ENCODE measurements around the gene POLR1A.

DNA sequence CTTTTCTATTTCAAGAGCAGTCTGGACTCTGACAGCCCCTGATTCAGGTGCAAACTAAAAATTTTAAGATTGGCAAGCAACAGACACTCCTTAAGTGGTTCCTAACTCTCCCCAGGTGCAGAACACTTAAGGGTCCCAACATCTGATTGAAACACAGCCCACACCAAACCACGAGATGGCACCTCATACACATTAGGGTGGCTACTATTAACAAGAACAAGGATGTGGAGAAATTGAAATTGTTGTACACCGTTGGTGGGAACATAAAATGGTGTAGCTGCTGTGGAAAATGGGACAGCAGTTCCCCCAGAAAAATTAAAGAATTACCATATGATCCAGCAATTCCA, 82.3 kb downstream of the POLR1A start:
- TF ChIP-seq, protein P1, sequence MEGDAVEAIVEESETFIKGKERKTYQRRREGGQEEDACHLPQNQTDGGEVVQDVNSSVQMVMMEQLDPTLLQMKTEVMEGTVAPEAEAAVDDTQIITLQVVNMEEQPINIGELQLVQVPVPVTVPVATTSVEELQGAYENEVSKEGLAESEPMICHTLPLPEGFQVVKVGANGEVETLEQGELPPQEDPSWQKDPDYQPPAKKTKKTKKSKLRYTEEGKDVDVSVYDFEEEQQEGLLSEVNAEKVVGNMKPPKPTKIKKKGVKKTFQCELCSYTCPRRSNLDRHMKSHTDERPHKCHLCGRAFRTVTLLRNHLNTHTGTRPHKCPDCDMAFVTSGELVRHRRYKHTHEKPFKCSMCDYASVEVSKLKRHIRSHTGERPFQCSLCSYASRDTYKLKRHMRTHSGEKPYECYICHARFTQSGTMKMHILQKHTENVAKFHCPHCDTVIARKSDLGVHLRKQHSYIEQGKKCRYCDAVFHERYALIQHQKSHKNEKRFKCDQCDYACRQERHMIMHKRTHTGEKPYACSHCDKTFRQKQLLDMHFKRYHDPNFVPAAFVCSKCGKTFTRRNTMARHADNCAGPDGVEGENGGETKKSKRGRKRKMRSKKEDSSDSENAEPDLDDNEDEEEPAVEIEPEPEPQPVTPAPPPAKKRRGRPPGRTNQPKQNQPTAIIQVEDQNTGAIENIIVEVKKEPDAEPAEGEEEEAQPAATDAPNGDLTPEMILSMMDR (IDR thresholded peaks at IDR 0.05) = no peak
- TF ChIP-seq POLR2A (IDR thresholded peaks at IDR 0.05; ENCODE audit: low read depth) = no peak
- TF ChIP-seq EP300 (IDR thresholded peaks at IDR 0.05) = no peak
